ENCODE results near the gene CPN1.
"Not testable (repeated sequence)": the region's sequence is repeated elsewhere in the genome, so short reads cannot be mapped to it uniquely, and the experiment has no call there.

CPN1 gene

GRCh38 chr10:100103581-100103980 lies 21.9 kb upstream of the CPN1 start:
- no peak for TF ChIP-seq CTCF (IDR thresholded peaks at IDR 0.05; ENCODE audit: control insufficient read depth, extremely low read depth, insufficient read depth)
- no peak for DNase-seq (ENCODE audit: low read depth)
- no peak overlapping the region for H3K4me3 ChIP-seq (ENCODE audit: low read depth, low read length)

GRCh38 chr10:100101192-100102076 lies 19.8 kb upstream of the CPN1 start:
- no peak for TF ChIP-seq CTCF (IDR thresholded peaks at IDR 0.05; ENCODE audit: control insufficient read depth, extremely low read depth, insufficient read depth)
- DNase-seq (ENCODE audit: low read depth), result no peak
- no peak overlapping the region for H3K4me3 ChIP-seq (ENCODE audit: low read depth, low read length)

GRCh38 chr10:100100651-100101184 lies 19.0 kb upstream of the CPN1 start:
- TF ChIP-seq CTCF (IDR thresholded peaks at IDR 0.05; ENCODE audit: control insufficient read depth, extremely low read depth, insufficient read depth), result peak; percentile 40
- DNase-seq (ENCODE audit: low read depth), result no peak
- H3K4me3 ChIP-seq (ENCODE audit: low read depth, low read length), result no peak overlapping the region

GRCh38 chr10:100089241-100089640 lies 7.6 kb upstream of the CPN1 start:
- H3K4me3 ChIP-seq (ENCODE audit: low read depth, low read length), result no peak overlapping the region
- TF ChIP-seq CTCF (IDR thresholded peaks at IDR 0.05; ENCODE audit: control insufficient read depth, extremely low read depth, insufficient read depth), result no peak
- no peak for DNase-seq (ENCODE audit: low read depth)

- not testable (repeated sequence) for H3K4me3 ChIP-seq (ENCODE audit: low read depth, low read length); DNase-seq (ENCODE audit: low read depth)
Observed at GRCh38 chr10:100086708-100087107, 5.0 kb upstream of the CPN1 start.

GRCh38 chr10:100085596-100085995 lies 3.9 kb upstream of the CPN1 start:
- no peak for DNase-seq (ENCODE audit: low read depth)
- no peak overlapping the region for H3K4me3 ChIP-seq (ENCODE audit: low read depth, low read length)
- no peak for TF ChIP-seq CTCF (IDR thresholded peaks at IDR 0.05; ENCODE audit: control insufficient read depth, extremely low read depth, insufficient read depth)

- no peak for DNase-seq (ENCODE audit: low read depth)
- TF ChIP-seq CTCF (IDR thresholded peaks at IDR 0.05; ENCODE audit: control insufficient read depth, extremely low read depth, insufficient read depth), result no peak
- no peak overlapping the region for H3K4me3 ChIP-seq (ENCODE audit: low read depth, low read length)
Observed at GRCh38 chr10:100083623-100084022, 2.0 kb upstream of the CPN1 start.

GRCh38 chr10:100082276-100082675 lies 607 bp upstream of the CPN1 start:
- DNase-seq (ENCODE audit: low read depth), result not testable (repeated sequence)

More at GRCh38 chr10:100082276-100082675, 607 bp upstream of the CPN1 start:
- H3K4me3 ChIP-seq (ENCODE audit: low read depth, low read length), result not testable (repeated sequence)

Measured in LNCaP clone FGC (cell line).